ENCODE data around the gene PARVA. TPM values are rescaled to one million over a fixed set of nuclear protein-coding genes. Genes with fewer than 3 reads are reported as not detected.
A peak's percentile ranks its signal among the peaks of the same experiment; 100 is the strongest.

PARVA gene
- total and polyA plus RNA-seq, 8 donors, result 18.8 to 116 (median 43.0) TPM

DNA sequence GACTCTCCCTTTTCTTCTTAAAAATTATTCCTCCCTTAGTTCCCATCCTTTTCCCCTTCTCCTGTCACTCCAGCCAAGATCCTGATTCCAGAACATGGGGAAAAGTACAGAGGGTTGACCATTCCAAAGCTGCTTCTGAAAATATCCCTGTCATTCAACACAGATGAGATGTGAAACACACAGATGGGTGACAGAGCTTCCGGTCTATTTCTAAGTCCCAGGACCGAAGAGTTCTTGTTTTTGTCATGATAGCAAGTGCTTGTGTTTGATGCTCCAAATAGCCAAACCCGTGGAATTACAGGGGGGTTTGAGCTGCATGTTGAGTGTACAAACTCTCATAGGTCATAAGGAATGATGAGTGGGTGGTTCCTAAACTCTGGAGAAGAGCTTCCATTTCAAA, 57.9 kb downstream of the PARVA start:
- H3K4me1 ChIP-seq, result peaks cover 36 to 87% (median 55%) of the 10 kb centered on the region in 4 donors
- no peak for TF ChIP-seq POLR2A (IDR thresholded peaks at IDR 0.05)
- no peak for TF ChIP-seq EP300 (IDR thresholded peaks at IDR 0.05)
- TF ChIP-seq POLR2AphosphoS5 (IDR thresholded peaks at IDR 0.05), result peak in 2 of 3 donors; percentile 11 to 53
- intact Hi-C loops (cut with DNase I; ENCODE audit: low total_unique reads), result no loop called here
- no peaks in the 10 kb centered on the region for H3K9me3 ChIP-seq
- 64 to 83% (median 79%) methylated on average over 3 of the region's 3 CpGs for WGBS, 5 donors
- peak overlapping the region in 4 of 5 donors; percentile 81 to 91 (median 84) for H3K27ac ChIP-seq
- H3K4me3 ChIP-seq, result no peak overlapping the region
- DNase-seq, result no peak
- H3K36me3 ChIP-seq, result no peaks in the 10 kb centered on the region
- no peaks in the 10 kb centered on the region for H3K27me3 ChIP-seq

DNA sequence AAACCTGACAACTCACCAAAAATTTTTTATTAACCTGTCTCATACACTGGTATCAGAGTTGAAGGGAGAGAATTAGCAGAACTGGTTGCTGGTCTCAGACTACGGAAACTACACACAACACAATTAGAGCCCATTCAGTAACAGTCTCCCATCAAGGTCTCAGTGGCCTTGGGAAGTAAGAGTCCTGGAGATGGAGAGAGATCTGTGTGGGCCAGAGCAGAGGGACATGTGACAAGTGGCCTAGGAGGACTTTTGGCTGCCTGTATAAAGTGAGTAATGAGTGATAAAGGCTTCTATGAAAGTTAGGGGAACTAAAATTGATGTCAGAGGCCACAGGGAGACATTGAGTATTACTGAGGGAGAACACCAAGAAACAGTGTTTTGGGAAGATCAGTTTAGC, 58.9 kb downstream of the PARVA start:
- DNase-seq, result no peak
- intact Hi-C loops (cut with DNase I; ENCODE audit: low total_unique reads), result no loop called here
- Histone ChIP-seq H3K36me3 (no peaks in the 10 kb centered on the region), H3K27ac (peak overlapping the region in 3 of 5 donors; percentile 81 to 91 (median 86)), H3K4me1 (peaks cover 27 to 78% (median 47%) of the 10 kb centered on the region in 4 donors), H3K4me3 (no peak overlapping the region), H3K27me3 (no peaks in the 10 kb centered on the region), H3K9me3 (no peaks in the 10 kb centered on the region)
- TF ChIP-seq EP300 (IDR thresholded peaks at IDR 0.05), result no peak
- TF ChIP-seq POLR2AphosphoS5 (IDR thresholded peaks at IDR 0.05), result no peak
- TF ChIP-seq, protein P1, sequence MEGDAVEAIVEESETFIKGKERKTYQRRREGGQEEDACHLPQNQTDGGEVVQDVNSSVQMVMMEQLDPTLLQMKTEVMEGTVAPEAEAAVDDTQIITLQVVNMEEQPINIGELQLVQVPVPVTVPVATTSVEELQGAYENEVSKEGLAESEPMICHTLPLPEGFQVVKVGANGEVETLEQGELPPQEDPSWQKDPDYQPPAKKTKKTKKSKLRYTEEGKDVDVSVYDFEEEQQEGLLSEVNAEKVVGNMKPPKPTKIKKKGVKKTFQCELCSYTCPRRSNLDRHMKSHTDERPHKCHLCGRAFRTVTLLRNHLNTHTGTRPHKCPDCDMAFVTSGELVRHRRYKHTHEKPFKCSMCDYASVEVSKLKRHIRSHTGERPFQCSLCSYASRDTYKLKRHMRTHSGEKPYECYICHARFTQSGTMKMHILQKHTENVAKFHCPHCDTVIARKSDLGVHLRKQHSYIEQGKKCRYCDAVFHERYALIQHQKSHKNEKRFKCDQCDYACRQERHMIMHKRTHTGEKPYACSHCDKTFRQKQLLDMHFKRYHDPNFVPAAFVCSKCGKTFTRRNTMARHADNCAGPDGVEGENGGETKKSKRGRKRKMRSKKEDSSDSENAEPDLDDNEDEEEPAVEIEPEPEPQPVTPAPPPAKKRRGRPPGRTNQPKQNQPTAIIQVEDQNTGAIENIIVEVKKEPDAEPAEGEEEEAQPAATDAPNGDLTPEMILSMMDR (IDR thresholded peaks at IDR 0.05), result no peak
- no peak for TF ChIP-seq POLR2A (IDR thresholded peaks at IDR 0.05)
- WGBS, 5 donors, result 67 to 99% (median 94%) methylated on average over 1 of the region's 1 CpG

DNA sequence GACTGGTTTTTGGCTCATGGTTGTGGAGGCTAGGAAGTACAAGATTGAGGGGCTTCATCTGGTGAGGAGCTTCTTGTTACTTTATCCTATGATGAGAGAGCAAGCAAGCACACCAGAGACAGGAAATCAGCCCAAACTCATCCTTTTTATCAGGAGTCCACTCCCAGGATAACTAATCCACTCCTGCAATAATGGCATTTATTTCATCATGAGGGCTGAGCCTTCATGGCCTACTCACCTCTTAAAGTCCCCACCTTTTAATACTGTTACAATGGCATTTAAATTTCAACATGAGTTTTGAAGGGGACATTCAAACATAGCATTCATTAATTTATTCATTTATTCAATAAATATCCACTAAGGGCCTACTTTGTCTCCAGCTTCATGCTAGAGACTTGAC, 60.9 kb downstream of the PARVA start:
- H3K27ac ChIP-seq, result peak overlapping the region in 1 of 5 donors; percentile 91
- H3K27me3 ChIP-seq, result no peaks in the 10 kb centered on the region
- TF ChIP-seq EP300 (IDR thresholded peaks at IDR 0.05) (no peak), POLR2AphosphoS5 (IDR thresholded peaks at IDR 0.05) (no peak), POLR2A (IDR thresholded peaks at IDR 0.05) (no peak)
- TF ChIP-seq, protein P1 (IDR thresholded peaks at IDR 0.05), result no peak
- peaks cover 0 to under 1% (median 0%) of the 10 kb centered on the region in 4 donors for H3K36me3 ChIP-seq
- H3K9me3 ChIP-seq, result no peaks in the 10 kb centered on the region
- H3K4me3 ChIP-seq, result no peak overlapping the region
- intact Hi-C loops (cut with DNase I; ENCODE audit: low total_unique reads), result no loop called here
- H3K4me1 ChIP-seq, result peaks cover 14 to 58% (median 33%) of the 10 kb centered on the region in 4 donors
- no peak for DNase-seq

DNA sequence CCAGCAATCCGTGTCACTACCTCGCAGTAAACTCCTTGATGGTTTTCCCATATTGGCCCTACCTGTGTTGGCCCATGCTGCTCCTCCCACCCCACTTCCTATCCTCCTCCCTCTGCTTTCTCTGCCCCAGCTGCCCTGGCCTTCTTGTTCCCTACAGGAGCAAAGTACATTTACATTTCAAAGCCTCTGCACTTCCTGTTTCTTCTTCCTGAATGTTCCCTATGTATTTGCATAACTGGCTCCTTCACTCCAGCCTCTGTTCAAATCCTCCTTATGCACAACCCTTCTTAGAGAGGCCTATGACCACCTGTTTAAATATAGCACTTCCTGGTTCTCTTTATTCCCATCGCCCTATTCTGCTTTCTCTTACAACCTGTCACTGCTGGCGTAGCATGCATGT, 62.2 kb downstream of the PARVA start:
- 75 to 84% (median 78%) methylated on average over 4 of the region's 4 CpGs for WGBS, 5 donors
- intact Hi-C loops (cut with DNase I; ENCODE audit: low total_unique reads), result no loop called here
- Histone ChIP-seq H3K36me3 (peaks cover 0 to 8% (median 2%) of the 10 kb centered on the region in 4 donors), H3K27ac (peak overlapping the region in 3 of 5 donors; percentile 49 to 91 (median 56)), H3K4me1 (peaks cover 5 to 44% (median 23%) of the 10 kb centered on the region in 4 donors), H3K4me3 (no peak overlapping the region), H3K9me3 (no peaks in the 10 kb centered on the region), H3K27me3 (no peaks in the 10 kb centered on the region)
- TF ChIP-seq POLR2A (IDR thresholded peaks at IDR 0.05) (no peak), POLR2AphosphoS5 (IDR thresholded peaks at IDR 0.05) (peak in 1 of 3 donors; percentile 5)
- TF ChIP-seq, protein P1 (IDR thresholded peaks at IDR 0.05), result no peak
- DNase-seq, result peak in 1 of 2 donors; percentile 20

DNA sequence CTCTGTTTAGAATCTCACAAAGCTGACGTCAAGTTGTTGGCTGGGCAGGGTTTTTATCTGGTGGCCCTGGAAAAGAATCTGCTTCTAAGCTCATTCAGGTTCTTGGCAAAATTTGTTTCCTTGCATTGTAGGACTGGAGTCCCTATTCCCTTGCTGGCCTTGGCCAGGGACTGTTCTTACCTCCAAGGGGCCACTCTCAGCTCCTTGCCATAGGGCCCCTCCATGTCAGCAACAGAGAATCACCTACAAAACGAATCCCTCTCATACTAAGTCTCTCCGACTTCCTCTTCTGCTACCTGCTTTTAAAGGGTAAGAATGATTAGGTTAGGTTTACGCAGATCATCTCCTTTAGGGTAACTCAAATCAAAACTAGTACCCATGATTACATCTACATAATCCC, 63.2 kb downstream of the PARVA start:
- Histone ChIP-seq H3K4me1 (peaks cover 0 to 38% (median 15%) of the 10 kb centered on the region in 4 donors), H3K36me3 (peaks cover 0 to 8% (median 2%) of the 10 kb centered on the region in 4 donors), H3K27me3 (no peaks in the 10 kb centered on the region), H3K9me3 (no peaks in the 10 kb centered on the region), H3K4me3 (no peak overlapping the region), H3K27ac (peak overlapping the region in 1 of 5 donors; percentile 91)
- TF ChIP-seq, protein P1 (IDR thresholded peaks at IDR 0.05), result no peak
- no peak for TF ChIP-seq EP300 (IDR thresholded peaks at IDR 0.05)
- no peak for TF ChIP-seq POLR2A (IDR thresholded peaks at IDR 0.05)
- no peak for TF ChIP-seq POLR2AphosphoS5 (IDR thresholded peaks at IDR 0.05)
- intact Hi-C loops (cut with DNase I; ENCODE audit: low total_unique reads), result no loop called here
- no peak for DNase-seq
- 90 to 95% (median 93%) methylated on average over 4 of the region's 4 CpGs for WGBS, 5 donors

Data from stomach (tissue), 9 donors.